D721Med (cell line): ENCODE measurements around the gene TENT4A.

ENCODE experiments used
- DNase-seq: peaks from one replicate; pipeline ENCODE4 v3.0.0; 2011; ENCODE audit warnings: low spot score; ENCODE audit not compliant: insufficient read length
- FAIRE-seq: peaks from 2 replicates; lab custom pipeline; 2011; peaks lifted over from hg19 to GRCh38; lab: Jason Lieb, UNC
- CTCF ChIP-seq: IDR thresholded peaks from 2 replicates; pipeline ENCODE4 v1.5.1; 2012; ENCODE audit warnings: mild to moderate bottlenecking, control low read depth; ENCODE audit not compliant: insufficient read depth; ENCODE audit errors: missing control alignments

The TENT4A gene

GRCh38 chr5:6705088-6705487, 8.1 kb upstream of the TENT4A start:
- TF ChIP-seq CTCF, result no peak
- no peak for FAIRE-seq
- no peak for DNase-seq

DNA sequence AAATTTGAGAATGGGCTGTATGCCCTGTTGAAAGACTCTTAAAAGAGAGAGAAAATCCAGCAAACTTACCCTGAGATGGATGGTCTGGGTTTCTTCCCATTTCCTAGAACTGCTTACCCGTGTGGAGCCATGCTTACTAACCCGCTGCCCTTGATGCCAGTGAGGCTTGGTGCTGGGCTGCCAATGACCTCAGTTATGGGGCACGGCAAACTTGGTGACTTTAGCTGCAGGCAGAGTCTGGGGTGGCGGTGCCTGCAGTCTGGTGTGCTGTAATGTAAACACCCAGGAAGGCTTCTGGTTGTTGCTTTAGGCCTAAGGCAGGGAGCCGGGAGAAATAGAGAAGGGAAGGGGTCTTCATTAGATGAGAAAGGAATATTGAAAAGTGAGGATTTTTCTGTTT, 7.3 kb upstream of the TENT4A start:
- no peak for TF ChIP-seq CTCF
- no peak for FAIRE-seq
- no peak for DNase-seq

DNA sequence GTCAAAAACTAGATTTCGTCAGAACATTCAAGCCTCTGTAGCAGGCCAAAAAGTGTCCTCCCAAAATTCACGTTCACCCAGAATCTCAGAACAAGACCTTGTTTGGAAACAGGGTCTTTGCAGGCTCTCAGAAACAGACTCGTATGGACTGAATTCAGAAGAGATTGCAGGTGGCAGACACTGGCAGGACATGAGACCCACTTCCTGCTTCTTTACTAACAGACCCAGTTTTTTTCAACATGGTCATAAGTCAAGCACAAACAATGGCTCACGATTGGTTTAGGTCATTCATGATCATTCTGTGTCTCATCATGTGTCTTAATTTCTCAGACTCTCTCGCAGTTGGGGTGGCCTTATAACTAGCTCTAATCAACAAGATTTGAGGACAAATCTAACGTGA, 5.4 kb upstream of the TENT4A start:
- no peak for TF ChIP-seq CTCF
- DNase-seq, result no peak
- FAIRE-seq, result no peak

DNA sequence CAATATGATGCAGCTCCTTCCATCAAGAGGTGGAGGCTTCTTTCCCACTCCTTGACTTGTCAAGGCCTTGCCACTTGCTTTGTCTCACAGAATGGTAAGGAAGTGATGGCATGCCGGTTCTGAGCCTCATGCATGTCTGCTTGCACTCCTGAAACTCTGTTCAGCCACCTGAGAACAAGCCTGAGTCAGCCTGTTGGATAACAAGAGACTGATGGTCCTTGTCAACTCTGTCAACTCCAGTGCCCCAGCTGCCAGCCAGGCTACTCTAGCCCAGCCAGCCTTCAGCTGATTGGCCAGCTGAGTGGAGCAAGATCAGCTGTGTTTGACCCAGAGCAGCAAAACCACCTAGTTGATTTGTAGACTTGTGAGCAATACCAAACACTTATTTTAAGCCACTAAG, 4.4 kb upstream of the TENT4A start:
- DNase-seq (no peak), FAIRE-seq (no peak)
- no peak for TF ChIP-seq CTCF

DNA sequence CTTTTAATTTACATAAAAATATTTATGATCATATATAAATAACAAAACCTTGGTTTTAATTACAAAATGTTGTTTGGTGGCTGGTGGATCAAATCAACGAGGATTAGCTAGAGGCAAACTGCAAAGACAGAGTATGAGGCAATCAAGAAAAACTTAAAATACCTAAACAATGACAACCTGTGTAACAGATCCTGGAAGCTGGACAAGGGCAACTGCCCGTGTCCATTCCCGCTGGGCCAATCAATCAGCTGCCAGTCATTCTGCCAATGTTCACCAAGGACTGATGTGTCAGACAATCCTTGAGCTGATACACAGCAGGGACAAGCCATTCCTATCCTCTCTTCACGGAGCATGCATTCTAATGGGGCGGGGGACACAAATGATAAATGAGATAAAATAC, 3.2 kb upstream of the TENT4A start:
- TF ChIP-seq CTCF, result no peak
- DNase-seq, result no peak
- FAIRE-seq, result no peak

DNA sequence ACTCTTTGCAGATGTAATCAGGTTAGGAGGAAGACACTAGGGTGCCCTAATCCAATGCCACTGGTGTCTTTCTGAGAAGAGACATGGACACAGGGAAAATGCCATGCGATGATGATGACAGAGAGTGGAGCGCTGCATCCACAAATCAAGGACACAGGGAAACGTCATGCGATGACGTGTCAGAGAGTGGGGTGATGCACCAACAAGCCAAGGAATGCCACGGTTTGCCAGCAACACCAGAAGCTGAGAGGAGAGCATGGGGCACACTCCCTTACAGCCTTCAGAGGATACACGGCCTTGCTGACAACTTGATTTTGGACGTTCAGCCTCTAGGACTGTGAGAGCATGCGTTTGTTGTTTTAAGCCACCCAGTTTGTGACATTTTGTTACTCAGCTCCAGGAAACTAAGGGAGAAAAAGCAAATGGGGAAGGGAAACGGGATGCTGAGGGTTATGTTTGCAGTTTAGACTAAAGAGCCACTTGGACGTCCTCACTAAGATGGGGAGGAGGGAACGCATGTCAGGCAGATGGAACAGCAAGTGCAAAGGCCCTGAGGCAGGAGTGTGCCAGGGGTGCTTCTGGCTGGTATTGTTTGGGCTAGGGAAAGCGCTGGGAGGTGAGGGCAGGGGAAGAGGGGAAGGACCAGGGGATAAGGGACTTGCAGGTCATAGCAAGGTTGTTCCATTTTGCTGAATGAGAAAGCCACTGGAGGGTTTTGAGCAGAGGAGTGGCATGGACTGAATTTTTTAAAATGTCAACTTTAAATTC, 2.5 kb upstream of the TENT4A start:
- DNase-seq (no peak), FAIRE-seq (no peak)
- no peak for TF ChIP-seq CTCF

- no peak for DNase-seq
- FAIRE-seq, result no peak
- no peak for TF ChIP-seq CTCF
These were observed 1.7 kb upstream of the TENT4A start for GRCh38 chr5:6711409-6712141.
